COR-L47 (cell line): ENCODE results near the gene PEX12.
"Not testable (repeated sequence)": the region's sequence is repeated elsewhere in the genome, so short reads cannot be mapped to it uniquely, and the experiment has no call there.

Source experiments
- DNase-seq: peaks from one replicate; lab custom pipeline; 2025; lab: John Stamatoyannopoulos, UW

Gene PEX12

DNA sequence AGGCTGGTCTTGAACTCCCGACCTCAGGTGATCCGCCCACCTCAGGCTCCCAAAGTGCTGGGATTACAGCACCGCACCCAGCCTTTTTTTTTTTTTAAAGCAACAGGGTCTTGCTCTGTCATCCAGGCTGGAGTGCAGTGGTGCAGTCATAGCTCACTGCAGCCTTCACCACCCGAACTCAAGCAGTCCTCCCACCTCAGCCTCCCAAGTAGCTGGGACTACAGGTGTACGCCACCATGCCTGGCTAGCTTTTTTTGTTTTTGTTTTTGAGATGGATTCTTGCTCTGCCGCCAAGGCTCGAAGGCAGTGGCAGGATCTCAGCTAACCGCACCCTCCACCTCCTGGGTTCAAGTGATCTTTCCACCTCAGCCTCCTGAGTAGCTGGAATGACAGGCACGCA lies 43.0 kb downstream of the PEX12 start:
- not testable (repeated sequence) for DNase-seq

DNA sequence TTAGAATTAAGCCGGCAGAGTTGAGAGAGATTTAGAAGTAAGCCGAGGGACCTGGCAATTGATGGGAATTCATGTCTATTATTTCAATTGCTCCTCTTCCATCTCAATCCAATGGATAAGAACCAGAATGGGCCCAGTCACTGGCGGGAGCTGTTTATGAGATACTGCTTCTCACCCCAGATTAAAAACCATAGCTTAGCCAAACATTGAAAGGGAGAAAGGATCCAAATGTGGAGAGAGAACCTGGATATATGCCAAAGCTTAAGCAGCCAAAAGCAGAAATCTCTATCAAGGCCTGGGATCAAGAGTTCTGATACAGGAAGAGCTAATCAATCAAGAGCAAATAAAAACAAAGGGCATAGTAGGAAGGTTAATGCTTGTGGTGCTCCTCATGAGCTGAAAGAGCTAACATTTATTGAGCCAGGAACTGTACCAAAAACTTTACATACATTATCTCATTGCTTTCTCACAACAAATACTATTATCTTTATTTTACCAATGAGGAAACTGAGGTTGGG lies 43.7 kb downstream of the PEX12 start:
- no peak for DNase-seq

DNA sequence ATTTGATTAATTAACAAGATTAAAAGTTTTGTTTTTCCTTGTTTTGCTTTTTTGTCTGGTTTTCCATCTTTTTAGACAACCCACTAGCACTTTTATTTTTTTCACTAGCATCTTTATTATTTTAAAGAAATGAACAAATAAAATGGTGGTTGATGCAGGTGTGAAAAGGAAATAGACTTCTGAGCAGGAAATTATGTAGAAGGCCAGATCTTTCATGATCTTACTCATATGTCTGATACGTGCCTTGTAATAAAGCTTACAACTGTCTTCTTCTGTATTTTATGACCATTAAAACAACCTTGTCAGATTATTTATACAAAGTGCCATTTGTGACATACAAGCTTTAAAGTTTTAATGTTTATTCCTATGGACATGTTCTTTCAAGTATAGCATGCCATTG lies 47.2 kb downstream of the PEX12 start:
- no peak for DNase-seq

DNA sequence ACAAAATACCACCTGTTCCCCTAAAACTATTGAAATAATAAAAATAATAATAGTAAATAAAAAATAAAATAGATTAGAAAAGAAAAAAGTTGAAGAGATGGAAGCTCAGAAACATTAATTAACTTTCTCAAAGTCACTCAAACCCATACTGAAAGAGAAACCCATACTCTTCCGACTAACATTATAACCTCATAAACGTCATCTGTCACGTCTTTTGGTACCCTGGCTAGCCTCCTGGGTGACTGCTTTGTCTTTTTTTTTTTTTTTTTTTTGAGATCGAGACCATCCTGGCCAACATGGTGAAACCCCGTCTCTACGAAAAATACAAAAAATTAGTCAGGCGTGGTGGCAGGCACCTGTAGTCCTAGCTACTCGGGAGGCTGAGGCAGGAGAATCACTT lies 48.5 kb downstream of the PEX12 start:
- no peak for DNase-seq

DNA sequence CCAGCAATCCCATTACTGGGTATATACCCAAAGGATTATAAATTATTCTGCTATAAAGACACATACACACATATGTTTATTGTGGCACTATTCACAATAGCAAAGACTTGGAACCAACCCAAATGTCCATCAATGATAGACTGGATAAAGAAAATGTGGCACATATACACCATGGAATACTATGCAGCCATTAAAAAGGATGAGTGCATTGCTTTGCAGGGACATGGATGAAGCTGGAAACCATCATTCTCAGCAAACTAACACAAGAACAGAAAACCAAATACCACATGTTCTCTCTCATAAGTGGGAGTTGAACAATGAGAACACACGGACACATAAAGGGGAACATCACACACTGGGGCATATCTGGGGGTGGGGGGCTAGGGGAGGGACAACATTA lies 49.0 kb downstream of the PEX12 start:
- DNase-seq = not testable (repeated sequence)
